Measurements from ENCODE around the gene PRMT2. TPM values are rescaled to one million over a fixed set of nuclear protein-coding genes. Genes with fewer than 3 reads are reported as not detected.
A peak's percentile ranks its signal among the peaks of the same experiment; 100 is the strongest.

Gene PRMT2
- total and polyA plus RNA-seq, 8 donors, result 18.7 to 85.0 (median 63.9) TPM

GRCh38 chr21:46637952-46638746 lies 2.7 kb downstream of the PRMT2 start:
- peak overlapping the region in 3 of 4 donors; percentile 8 to 18 (median 14) for H3K4me3 ChIP-seq
- H3K36me3 ChIP-seq, result peaks cover 7 to 27% (median 25%) of the 10 kb centered on the region in 4 donors
- no peak for TF ChIP-seq EP300 (IDR thresholded peaks at IDR 0.05)
- TF ChIP-seq CTCF (IDR thresholded peaks at IDR 0.05), result no peak
- no peak for TF ChIP-seq POLR2AphosphoS5 (IDR thresholded peaks at IDR 0.05)
- no peak for TF ChIP-seq POLR2A (IDR thresholded peaks at IDR 0.05)
- 42 to 59% (median 49%) methylated on average over 3 of the region's 3 CpGs for WGBS, 5 donors
- H3K27ac ChIP-seq, result peak overlapping the region in 2 of 5 donors; percentile 31 to 38
- no peak for DNase-seq
- H3K4me1 ChIP-seq, result peaks cover 21 to 66% (median 44%) of the 10 kb centered on the region in 4 donors
- no peaks in the 10 kb centered on the region for H3K27me3 ChIP-seq
- H3K9me3 ChIP-seq, result no peaks in the 10 kb centered on the region
- intact Hi-C loops (cut with DNase I; ENCODE audit: low total_unique reads), result no loop called here

GRCh38 chr21:46639489-46640386 lies 4.3 kb downstream of the PRMT2 start:
- 83 to 86% (median 84%) methylated on average over 8 of the region's 8 CpGs for WGBS, 5 donors
- no peak for TF ChIP-seq POLR2AphosphoS5 (IDR thresholded peaks at IDR 0.05)
- peak in 2 of 7 experiments; percentile 7 to 25 for TF ChIP-seq CTCF (IDR thresholded peaks at IDR 0.05)

GRCh38 chr21:46641656-46642055 lies 6.2 kb downstream of the PRMT2 start:
- Histone ChIP-seq H3K36me3 (peaks cover 35 to 62% (median 60%) of the 10 kb centered on the region in 4 donors), H3K4me3 (no peak overlapping the region), H3K27me3 (no peaks in the 10 kb centered on the region), H3K27ac (no peak overlapping the region), H3K4me1 (peaks cover 16 to 48% (median 33%) of the 10 kb centered on the region in 4 donors), H3K9me3 (no peaks in the 10 kb centered on the region)
- WGBS, 5 donors, result 77 to 85% (median 78%) methylated on average over 8 of the region's 8 CpGs
- intact Hi-C loops (cut with DNase I; ENCODE audit: low total_unique reads), result no loop called here
- no peak for TF ChIP-seq POLR2A (IDR thresholded peaks at IDR 0.05)
- no peak for TF ChIP-seq EP300 (IDR thresholded peaks at IDR 0.05)
- no peak for TF ChIP-seq CTCF (IDR thresholded peaks at IDR 0.05)
- TF ChIP-seq POLR2AphosphoS5 (IDR thresholded peaks at IDR 0.05), result no peak
- DNase-seq, result no peak

More at GRCh38 chr21:46639489-46640386, 4.3 kb downstream of the PRMT2 start:
- Histone ChIP-seq H3K9me3 (no peaks in the 10 kb centered on the region), H3K4me3 (no peak overlapping the region), H3K4me1 (peaks cover 21 to 60% (median 42%) of the 10 kb centered on the region in 4 donors), H3K27me3 (no peaks in the 10 kb centered on the region), H3K27ac (no peak overlapping the region), H3K36me3 (peaks cover 21 to 43% (median 41%) of the 10 kb centered on the region in 4 donors)
- DNase-seq, result peak in 1 of 2 donors; percentile 33
- intact Hi-C loops (cut with DNase I; ENCODE audit: low total_unique reads), result no loop called here
